Omental fat pad (tissue), 4 donors: Measurements from ENCODE around the gene IL2. TPM values are rescaled to one million over a fixed set of nuclear protein-coding genes. Genes with fewer than 3 reads are reported as not detected.

ENCODE experiments used
- ATAC-seq: fragments of 150-250 bp; one replicate; pipeline ENCODE4 v1.9.1; 2016; ENCODE audit warnings: mild to moderate bottlenecking, moderate library complexity; ENCODE audit not compliant: low FRiP score
- DNase-seq: peaks from one replicate; pipeline ENCODE4 v3.0.0-alpha.2; 2019; ENCODE audit warnings: low spot score
- CTCF ChIP-seq, 3 donors: fragments of 450-650 bp; IDR thresholded peaks; one replicate each; pipeline ENCODE4 v1.5.1; 2016 to 2017; ENCODE audit warnings: antibody characterized with exemption in 3 of 3, mild to moderate bottlenecking in 3 of 3, moderate library complexity in 2 of 3
- total RNA-seq, 4 donors: library from RNA; depleted of rRNA; stranded (reverse); fragments of >200 nt; gene quantifications; one replicate each; pipeline ENCODE4 v1.1.0, GENCODE V29; 2016

The IL2 gene
- total RNA-seq, 4 donors from 2014 or later = not detected

GRCh38 chr4:122453384-122453995, 3.0 kb downstream of the IL2 start:
- ATAC-seq (no peak), DNase-seq (no peak)
- no peak for TF ChIP-seq CTCF (IDR thresholded peaks at IDR 0.05)

GRCh38 chr4:122450847-122451246, 5.7 kb downstream of the IL2 start:
- DNase-seq = no peak
- no peak for ATAC-seq
- TF ChIP-seq CTCF (IDR thresholded peaks at IDR 0.05) = no peak

GRCh38 chr4:122434285-122434684, 22.2 kb downstream of the IL2 start:
- DNase-seq = no peak
- TF ChIP-seq CTCF (IDR thresholded peaks at IDR 0.05) = no peak
- no peak for ATAC-seq

- no peak for TF ChIP-seq CTCF (IDR thresholded peaks at IDR 0.05)
- DNase-seq (no peak), ATAC-seq (no peak)
These were observed 25.2 kb downstream of the IL2 start for GRCh38 chr4:122431351-122431750.

GRCh38 chr4:122423246-122423645, 33.3 kb downstream of the IL2 start:
- DNase-seq (no peak), ATAC-seq (no peak)
- TF ChIP-seq CTCF (IDR thresholded peaks at IDR 0.05) = no peak

GRCh38 chr4:122412547-122412946, 44.0 kb downstream of the IL2 start:
- DNase-seq (no peak), ATAC-seq (no peak)
- no peak for TF ChIP-seq CTCF (IDR thresholded peaks at IDR 0.05)

- DNase-seq (no peak), ATAC-seq (no peak)
- no peak for TF ChIP-seq CTCF (IDR thresholded peaks at IDR 0.05)
These were observed 52.7 kb downstream of the IL2 start for GRCh38 chr4:122403861-122404260.
